GM23248 (cell line): ENCODE results near the gene MIB2. TPM values are rescaled to one million over a fixed set of nuclear protein-coding genes. Genes with fewer than 3 reads are reported as not detected.

Experiments
- DNase-seq: peaks from one replicate; pipeline ENCODE4 v3.0.0-alpha.2; 2015
- H2AFZ ChIP-seq: fragments of 200-600 bp; sonication (generic); 2 replicates; pipeline ENCODE4 v1.6.1; 2016; ENCODE audit warnings: antibody characterized with exemption
- H3F3A ChIP-seq: fragments of 200-600 bp; sonication (generic); 2 replicates; pipeline ENCODE4 v1.6.1; 2016; ENCODE audit warnings: mild to moderate bottlenecking, antibody characterized with exemption, mixed run types; ENCODE audit not compliant: insufficient read depth
- H3K27ac ChIP-seq: fragments of 200-600 bp; sonication (generic); 2 replicates; pipeline ENCODE4 v1.5.1; 2016; ENCODE audit warnings: mild to moderate bottlenecking
- H3K27me3 ChIP-seq: fragments of 200-600 bp; sonication (generic); replicated peaks from 2 replicates; pipeline ENCODE4 v1.6.1; 2016; ENCODE audit warnings: mild to moderate bottlenecking; ENCODE audit not compliant: insufficient read depth
- H3K36me3 ChIP-seq: fragments of 200-600 bp; sonication (generic); 2 replicates; pipeline ENCODE4 v1.6.1; 2016; ENCODE audit warnings: low read depth, mild to moderate bottlenecking
- H3K4me1 ChIP-seq: fragments of 200-600 bp; sonication (generic); 2 replicates; pipeline ENCODE4 v1.6.1; 2016; ENCODE audit warnings: mild to moderate bottlenecking; ENCODE audit not compliant: insufficient read depth
- H3K4me2 ChIP-seq: fragments of 200-600 bp; sonication (generic); one replicate; pipeline ENCODE4 v1.6.1; 2016; ENCODE audit warnings: mild to moderate bottlenecking; ENCODE audit not compliant: unreplicated experiment
- H3K4me3 ChIP-seq: fragments of 200-600 bp; sonication (generic); 2 replicates; pipeline ENCODE4 v1.5.1; 2016; ENCODE audit warnings: mild to moderate bottlenecking
- H3K79me2 ChIP-seq: fragments of 200-600 bp; sonication (generic); 2 replicates; pipeline ENCODE4 v1.6.1; 2016; ENCODE audit warnings: mild to moderate bottlenecking; ENCODE audit not compliant: insufficient read depth
- H3K9ac ChIP-seq: fragments of 200-600 bp; sonication (generic); 2 replicates; pipeline ENCODE4 v1.6.1; 2016; ENCODE audit warnings: mild to moderate bottlenecking
- H3K9me2 ChIP-seq: fragments of 200-600 bp; sonication (generic); 2 replicates; pipeline ENCODE4 v1.6.1; 2016; ENCODE audit warnings: mixed run types, mild to moderate bottlenecking, moderate library complexity; ENCODE audit not compliant: insufficient read depth
- H3K9me3 ChIP-seq: fragments of 200-600 bp; sonication (generic); one replicate; pipeline ENCODE4 v1.6.1; 2017; ENCODE audit warnings: low read depth
- H4K20me1 ChIP-seq: fragments of 200-600 bp; sonication (generic); 2 replicates; pipeline ENCODE4 v1.6.0; 2016; ENCODE audit not compliant: insufficient read depth
- EZH2 ChIP-seq: fragments of 200-600 bp; sonication (generic); IDR thresholded peaks from 2 replicates; pipeline ENCODE4 v1.6.1; 2018; ENCODE audit warnings: antibody characterized with exemption, mild to moderate bottlenecking; ENCODE audit not compliant: insufficient read depth, poor library complexity, severe bottlenecking
- EZH2phosphoT487 ChIP-seq: fragments of 200-600 bp; sonication (generic); IDR thresholded peaks from 2 replicates; pipeline ENCODE4 v1.6.1; 2018; ENCODE audit warnings: antibody characterized with exemption, moderate library complexity, mild to moderate bottlenecking, low read depth; ENCODE audit not compliant: insufficient read depth
- WGBS, 2 experiments: methylation state at CpG; one replicate each; pipeline ENCODE4 v1.1.6; 2015 to 2017; ENCODE audit warnings: low lambda C conversion rate in 2 of 2, low coverage in 1 of 2; ENCODE audit errors: missing lambda C conversion rate in 2 of 2; 5-methylcytosine and 5-hydroxymethylcytosine counted together
- in situ Hi-C: fragments of 300-500 bp; cut with MboI; formaldehyde crosslinking; loops from 2 replicates; pipeline ENCODE4 v1.15.0; 2020
- polyA plus RNA-seq: library from polyadenylated mRNA; unstranded; fragments of >200 nt; fragmentation: Nextera tagmentation; extraction: Ambion mirVana; gene quantifications from 2 replicates; pipeline ENCODE4 v1.2.1, GENCODE V29; 2016
- total RNA-seq: library from RNA; depleted of rRNA; stranded (reverse); fragments of >200 nt; shearing (Covaris generic); gene quantifications from 2 replicates; pipeline ENCODE4 v1.2.3, GENCODE V29; 2014

MIB2 gene
- total and polyA plus RNA-seq, 2 experiments from 2014 or later: 30.3 to 70.5 TPM

- Histone ChIP-seq H4K20me1 (no peaks in the 10 kb centered on the region), H3K9me2 (no peaks in the 10 kb centered on the region), H3K9ac (no peak overlapping the region), H3K36me3 (no peaks in the 10 kb centered on the region), H3K27me3 (no peaks in the 10 kb centered on the region), H3K4me2 (no peak overlapping the region), H3F3A (0 out of 2 replicates have a peak, but pooled peaks cover 4% of the 10 kb centered on the region), H3K79me2 (no peaks in the 10 kb centered on the region), H3K4me3 (no peak overlapping the region), H2AFZ (no peak overlapping the region), H3K4me1 (no peaks in the 10 kb centered on the region), H3K27ac (no peak overlapping the region), H3K9me3 (no peaks in the 10 kb centered on the region)
- in situ Hi-C loops: no loop called here
- no peak for TF ChIP-seq EZH2
- no peak for TF ChIP-seq EZH2phosphoT487
- DNase-seq: no peak
- 61 to 65% methylated on average over 14 to 18 of the region's 18 CpGs for WGBS, 2 experiments
These were observed 12.9 kb upstream of the MIB2 start for GRCh38 chr1:1602304-1602967.

DNA sequence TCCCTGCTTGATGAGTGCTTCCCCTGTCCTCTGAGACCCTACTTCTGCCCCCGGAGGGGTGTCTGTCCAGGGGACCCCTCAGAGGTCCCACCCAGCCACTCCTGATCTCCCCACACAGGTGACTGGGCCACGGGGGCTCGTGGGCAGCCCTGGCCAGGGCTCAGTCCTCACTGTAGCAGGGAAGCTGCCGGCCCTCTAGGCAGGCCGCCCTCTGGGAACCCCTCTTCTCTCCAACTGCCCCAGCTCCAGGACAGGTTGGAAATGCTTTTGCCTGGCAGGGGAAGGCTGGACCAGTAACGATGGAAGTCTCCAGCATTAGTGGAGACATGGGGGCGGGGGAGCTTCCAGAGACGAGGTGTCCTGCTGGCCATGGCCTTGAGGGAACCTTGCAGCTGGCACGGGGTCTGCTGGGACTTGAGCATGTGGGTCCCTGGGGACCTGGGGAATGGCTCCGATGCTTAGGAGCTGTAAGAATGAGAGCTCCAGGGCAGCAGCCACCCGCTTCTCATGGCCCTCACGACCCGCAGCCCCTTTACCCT, 12.3 kb upstream of the MIB2 start:
- WGBS, 2 experiments: 50 to 61% methylated on average over 13 of the region's 13 CpGs
- Histone ChIP-seq H3K4me1 (no peaks in the 10 kb centered on the region), H3K36me3 (no peaks in the 10 kb centered on the region), H4K20me1 (no peaks in the 10 kb centered on the region), H3K4me2 (no peak overlapping the region), H3K9ac (no peak overlapping the region), H3K27me3 (no peaks in the 10 kb centered on the region), H3K27ac (no peak overlapping the region), H3K9me2 (no peaks in the 10 kb centered on the region), H3K79me2 (no peaks in the 10 kb centered on the region), H3K9me3 (no peaks in the 10 kb centered on the region), H3F3A (0 out of 2 replicates have a peak, but pooled peaks cover 4% of the 10 kb centered on the region), H3K4me3 (no peak overlapping the region), H2AFZ (no peak overlapping the region)
- in situ Hi-C loops: no loop called here
- DNase-seq: no peak
- no peak for TF ChIP-seq EZH2phosphoT487

DNA sequence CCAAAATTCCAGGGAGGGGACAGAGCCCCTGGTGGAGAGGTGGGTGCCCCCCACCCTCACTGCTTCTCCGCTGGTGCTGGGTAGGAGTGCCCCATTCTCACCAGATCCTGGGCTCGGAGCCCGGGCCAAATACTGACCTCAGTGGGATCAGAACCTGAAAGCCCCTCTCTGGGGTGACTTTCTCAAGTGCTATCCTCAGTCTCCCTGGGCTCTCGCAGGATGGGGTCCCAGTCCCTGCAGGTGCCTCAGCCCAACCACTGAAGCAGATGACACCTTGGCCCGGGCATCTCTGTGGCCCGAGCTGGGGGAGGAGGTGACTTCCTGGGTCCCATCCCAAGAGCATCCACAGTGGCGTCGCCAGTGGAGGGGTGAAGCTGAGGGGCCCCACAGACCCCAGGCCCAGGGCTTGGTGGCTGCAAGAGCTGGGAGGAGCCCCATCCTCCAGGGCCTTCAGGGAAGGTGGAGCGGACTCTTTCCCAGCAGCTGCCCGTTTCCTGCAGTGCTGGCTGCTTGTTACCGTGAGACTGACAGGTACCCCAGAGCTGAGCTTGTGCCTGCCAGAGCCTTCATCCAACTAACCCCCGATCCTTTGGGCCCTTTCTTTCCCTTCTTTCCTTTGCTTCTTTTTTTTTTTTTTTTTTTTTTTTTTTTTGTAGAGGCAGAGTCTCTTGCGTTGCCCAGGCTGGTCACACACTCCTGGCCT, 11.5 kb upstream of the MIB2 start:
- Histone ChIP-seq H3K9me3 (no peaks in the 10 kb centered on the region), H3F3A (0 out of 2 replicates have a peak, but pooled peaks cover 4% of the 10 kb centered on the region), H3K9ac (no peak overlapping the region), H3K36me3 (no peaks in the 10 kb centered on the region), H3K27ac (no peak overlapping the region), H3K4me1 (no peaks in the 10 kb centered on the region), H3K9me2 (no peaks in the 10 kb centered on the region), H3K4me2 (no peak overlapping the region), H2AFZ (no peak overlapping the region), H3K79me2 (no peaks in the 10 kb centered on the region), H4K20me1 (no peaks in the 10 kb centered on the region), H3K27me3 (no peaks in the 10 kb centered on the region), H3K4me3 (no peak overlapping the region)
- 59 to 63% methylated on average over 13 of the region's 13 CpGs for WGBS, 2 experiments
- in situ Hi-C loops: no loop called here
- no peak for TF ChIP-seq EZH2phosphoT487
- TF ChIP-seq EZH2: no peak
- DNase-seq: no peak

DNA sequence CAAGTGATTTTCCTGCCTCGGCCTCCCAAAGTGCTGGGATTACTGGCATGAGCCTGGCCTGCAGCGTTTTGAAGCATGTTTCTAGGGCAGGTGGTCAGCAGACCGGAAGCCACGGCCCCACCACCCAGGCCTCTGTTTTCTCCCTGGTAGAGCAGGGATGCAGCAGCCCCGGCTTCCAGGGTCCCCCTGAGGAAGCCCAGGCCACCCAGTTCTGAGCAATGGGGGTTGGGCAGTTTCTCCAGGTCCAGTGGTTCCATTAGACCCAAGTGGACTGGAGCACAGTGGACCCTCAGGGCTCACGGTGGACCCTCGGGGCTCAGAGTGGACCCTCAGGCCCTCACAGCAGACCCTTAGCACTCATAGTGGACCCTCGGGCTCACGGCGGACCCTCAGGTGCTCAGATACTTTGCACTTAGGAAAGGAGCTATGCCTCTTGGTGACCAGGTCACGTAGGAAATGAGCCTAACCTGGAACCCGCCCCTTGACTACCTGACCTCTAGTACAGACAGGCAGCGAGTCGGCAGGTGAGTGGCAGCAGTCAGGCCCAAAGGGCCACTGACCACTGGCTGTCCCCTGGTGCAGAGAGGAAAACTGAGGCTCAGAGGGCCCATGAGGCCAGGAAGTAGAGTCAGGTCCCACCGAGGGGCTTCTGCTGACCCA, 10.8 kb upstream of the MIB2 start:
- H3K4me2 ChIP-seq: no peak overlapping the region
- 64 to 66% methylated on average over 15 of the region's 15 CpGs for WGBS, 2 experiments
- H3K9me3 ChIP-seq: no peaks in the 10 kb centered on the region
- H3K36me3 ChIP-seq: no peaks in the 10 kb centered on the region
- TF ChIP-seq EZH2 (no peak), EZH2phosphoT487 (no peak)
- H4K20me1 ChIP-seq: no peaks in the 10 kb centered on the region
- no peaks in the 10 kb centered on the region for H3K4me1 ChIP-seq
- no peak overlapping the region for H3K27ac ChIP-seq
- no peaks in the 10 kb centered on the region for H3K9me2 ChIP-seq
- DNase-seq: no peak
- 0 out of 2 replicates have a peak, but pooled peaks cover 4% of the 10 kb centered on the region for H3F3A ChIP-seq
- H3K79me2 ChIP-seq: no peaks in the 10 kb centered on the region
- no peak overlapping the region for H3K4me3 ChIP-seq
- no peak overlapping the region for H2AFZ ChIP-seq
- no peaks in the 10 kb centered on the region for H3K27me3 ChIP-seq
- in situ Hi-C loops: no loop called here
- H3K9ac ChIP-seq: no peak overlapping the region
